Measurements from ENCODE around the gene RPS27. TPM values are rescaled to one million over a fixed set of nuclear protein-coding genes. Genes with fewer than 3 reads are reported as not detected.
A peak's percentile ranks its signal among the peaks of the same experiment; 100 is the strongest.

The RPS27 gene
- total RNA-seq, 1 donor from 2014 or later, result 707 TPM

DNA sequence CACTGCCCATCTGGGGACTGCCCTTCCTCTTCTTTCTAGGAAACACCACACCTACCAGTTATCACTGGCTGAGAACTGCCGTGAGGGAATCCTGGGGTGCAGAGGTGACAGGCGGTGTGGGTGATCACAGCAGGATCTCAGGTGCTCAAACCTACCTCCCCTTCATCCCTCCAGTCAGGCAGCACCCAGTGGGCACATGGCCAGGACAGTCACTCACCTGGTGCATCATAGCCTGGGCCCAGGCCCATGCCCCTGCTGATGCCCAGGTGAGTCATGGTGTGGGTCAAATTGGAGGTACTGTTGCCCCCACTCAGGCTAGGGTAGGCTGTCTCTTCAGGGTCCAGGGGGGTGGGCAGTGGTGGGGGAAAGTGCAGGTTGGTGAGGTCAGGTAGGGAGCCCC is 38.8 kb upstream of the RPS27 start:
- Histone ChIP-seq H3K27ac (no peak overlapping the region), H3K4me1 (peaks cover under 1 to 13% of the 10 kb centered on the region in 2 donors), H3K27me3 (no peaks in the 10 kb centered on the region), H3K36me3 (peaks cover 67 to 75% of the 10 kb centered on the region in 2 donors), H3K9me3 (no peaks in the 10 kb centered on the region), H3K4me3 (no peak overlapping the region)
- no peak for TF ChIP-seq CTCF (IDR thresholded peaks at IDR 0.05)
- DNase-seq (ENCODE audit: low spot score in 2 of 2), result no peak
- intact Hi-C loops (cut with DNase I), result no loop called here

- no peak for DNase-seq (ENCODE audit: low spot score in 2 of 2)
- no peak overlapping the region for H3K27ac ChIP-seq
- no peak overlapping the region for H3K4me3 ChIP-seq
- no peak for TF ChIP-seq CTCF (IDR thresholded peaks at IDR 0.05)
- H3K4me1 ChIP-seq, result peaks cover 6 to 18% of the 10 kb centered on the region in 2 donors
- H3K36me3 ChIP-seq, result peaks cover 53 to 58% of the 10 kb centered on the region in 2 donors
- H3K27me3 ChIP-seq, result no peaks in the 10 kb centered on the region
- no peaks in the 10 kb centered on the region for H3K9me3 ChIP-seq
- intact Hi-C loops (cut with DNase I), result no loop called here
These were observed 36.6 kb upstream of the RPS27 start for GRCh38 chr1:153953859-153954365.

GRCh38 chr1:153954826-153955225 is 35.7 kb upstream of the RPS27 start:
- Histone ChIP-seq H3K27me3 (no peaks in the 10 kb centered on the region), H3K4me1 (peaks cover 6 to 24% of the 10 kb centered on the region in 2 donors), H3K27ac (no peak overlapping the region), H3K36me3 (peaks cover 43 to 50% of the 10 kb centered on the region in 2 donors), H3K4me3 (no peak overlapping the region), H3K9me3 (no peaks in the 10 kb centered on the region)
- no peak for TF ChIP-seq CTCF (IDR thresholded peaks at IDR 0.05)
- DNase-seq (ENCODE audit: low spot score in 2 of 2), result no peak
- intact Hi-C loops (cut with DNase I), result no loop called here

DNA sequence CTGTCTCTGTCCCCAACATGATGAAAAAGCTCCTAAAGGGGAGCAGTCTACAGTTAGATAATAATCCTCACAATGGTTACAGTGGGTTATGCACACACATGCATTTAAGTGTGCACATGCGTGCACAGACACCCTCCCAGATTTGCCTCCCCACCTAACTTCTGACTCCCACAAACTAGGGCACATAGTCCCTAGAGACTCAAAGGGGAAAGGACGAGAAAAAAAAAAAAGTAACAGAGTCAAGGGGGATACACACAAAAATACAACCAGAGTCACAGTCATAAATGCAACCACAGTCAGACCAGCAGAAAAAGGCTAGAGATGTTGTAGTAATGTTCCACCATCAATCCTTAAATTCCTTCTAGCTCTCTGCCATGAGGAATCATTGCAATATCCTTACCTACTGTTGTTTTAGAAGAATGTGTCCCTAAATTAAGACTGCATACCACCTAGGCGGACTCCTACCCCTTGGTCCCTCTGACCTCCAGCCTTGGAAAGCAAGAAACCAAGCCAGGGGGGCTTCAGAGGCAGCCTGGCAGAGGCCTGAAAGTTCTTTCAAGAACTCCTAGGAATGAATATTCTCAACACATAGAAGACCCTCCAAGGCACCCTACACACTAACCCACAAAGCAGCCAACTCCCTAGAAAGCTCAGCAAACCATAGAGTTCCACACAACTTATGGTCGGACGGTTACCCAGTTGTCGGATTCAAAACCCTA is 33.4 kb upstream of the RPS27 start:
- Histone ChIP-seq H3K27ac (peak overlapping the region; percentile 91 to 97), H3K36me3 (peaks cover 30 to 40% of the 10 kb centered on the region in 2 donors), H3K4me3 (peak overlapping the region; percentile 87 to 97), H3K27me3 (no peaks in the 10 kb centered on the region), H3K9me3 (no peaks in the 10 kb centered on the region), H3K4me1 (peaks cover 13 to 31% of the 10 kb centered on the region in 2 donors)
- intact Hi-C loops (cut with DNase I), result no loop called here
- no peak for TF ChIP-seq CTCF (IDR thresholded peaks at IDR 0.05)
- no peak for DNase-seq (ENCODE audit: low spot score in 2 of 2)

- intact Hi-C loops (cut with DNase I), result loop anchor here (1.0 kb wide), 2 partner anchors 11 to 29 kb away; partner anchors contain the start of genes DENND4B and RAB13
- H3K36me3 ChIP-seq, result peaks cover 24 to 34% of the 10 kb centered on the region in 2 donors
These were observed 32.8 kb upstream of the RPS27 start for GRCh38 chr1:153957744-153958110.

More at GRCh38 chr1:153957744-153958110, 32.8 kb upstream of the RPS27 start:
- peak overlapping the region; percentile 91 to 97 for H3K27ac ChIP-seq
- peak overlapping the region; percentile 87 to 97 for H3K4me3 ChIP-seq
- H3K27me3 ChIP-seq, result no peaks in the 10 kb centered on the region
- H3K9me3 ChIP-seq, result no peaks in the 10 kb centered on the region
- DNase-seq (ENCODE audit: low spot score in 2 of 2), result no peak
- H3K4me1 ChIP-seq, result peaks cover 17 to 36% of the 10 kb centered on the region in 2 donors
- no peak for TF ChIP-seq CTCF (IDR thresholded peaks at IDR 0.05)
